ENCODE results near the gene GPR183.

GRCh38 chr13:99256709-99257108, 50.5 kb downstream of the GPR183 start:
- TF ChIP-seq EZH2 (IDR thresholded peaks at IDR 0.05) (no peak), POLR2AphosphoS5 (IDR thresholded peaks at IDR 0.05; ENCODE audit: borderline replicate concordance, low read depth, low read length) (no peak)

Data from SK-N-MC (cell line).